CD14-positive monocyte (primary cell): ENCODE data around the gene XKR7. TPM values are rescaled to one million over a fixed set of nuclear protein-coding genes. Genes with fewer than 3 reads are reported as not detected.

Source experiments
- DNase-seq, 3 donors: peaks; one replicate each; pipeline ENCODE4 v3.0.0-alpha.2; 2011 to 2022
- H2AFZ ChIP-seq: 2 replicates; pipeline ENCODE4 v1.6.0; 2012; ENCODE audit warnings: mild to moderate bottlenecking, low read depth, low read length, inconsistent platforms; ENCODE audit not compliant: insufficient read depth, poor library complexity, severe bottlenecking
- H3K27ac ChIP-seq, 2 donors: 1 replicate in 1 of 2; 2 replicates in 1 of 2; pipeline ENCODE4 v1.5.1; 2012 to 2013; ENCODE audit warnings: low read length in 2 of 2, control low read depth in 1 of 2, inconsistent platforms in 1 of 2, low read depth in 1 of 2, mild to moderate bottlenecking in 1 of 2
- H3K27me3 ChIP-seq, 2 donors: one replicate each; pipeline versions ENCODE4 v1.6.0 to v1.6.1; 2011 to 2013; ENCODE audit warnings: low read length in 2 of 2; ENCODE audit not compliant: control insufficient read depth in 2 of 2, insufficient read depth in 2 of 2
- H3K36me3 ChIP-seq, 2 donors: replicated peaks in 1 of 2; 1 replicate in 1 of 2; 2 replicates in 1 of 2; pipeline versions ENCODE4 v1.5.1 to v1.6.1; 2012 to 2013; ENCODE audit warnings: low read length in 2 of 2, control low read depth in 1 of 2, inconsistent platforms in 1 of 2, mild to moderate bottlenecking in 1 of 2; ENCODE audit not compliant: insufficient read depth in 2 of 2, control insufficient read depth in 1 of 2
- H3K4me1 ChIP-seq, 2 donors: 1 replicate in 1 of 2; 2 replicates in 1 of 2; pipeline versions ENCODE4 v1.5.1 to v1.6.1; 2012 to 2013; ENCODE audit warnings: low read length in 2 of 2, control low read depth in 1 of 2, inconsistent platforms in 1 of 2, mild to moderate bottlenecking in 1 of 2, moderate library complexity in 1 of 2; ENCODE audit not compliant: insufficient read depth in 2 of 2, control insufficient read depth in 1 of 2
- H3K4me2 ChIP-seq: replicated peaks from 2 replicates; pipeline ENCODE3; 2012; ENCODE audit warnings: low read length, moderate library complexity, mild to moderate bottlenecking; ENCODE audit not compliant: poor library complexity, severe bottlenecking; ENCODE audit errors: extremely low read depth
- H3K4me3 ChIP-seq, 3 experiments: fragments of 200-600 bp in 1 of 3; sonication (generic) in 1 of 3; replicated peaks in 1 of 3; 1 replicate in 2 of 3; 2 replicates in 1 of 3; pipeline ENCODE4 v1.5.1; 2011 to 2013; ENCODE audit warnings: low read length in 3 of 3, mild to moderate bottlenecking in 3 of 3, control low read depth in 2 of 3, low read depth in 2 of 3, inconsistent platforms in 1 of 3, moderate library complexity in 1 of 3
- H3K79me2 ChIP-seq: 2 replicates; pipeline ENCODE4 v1.6.0; 2012; ENCODE audit warnings: mild to moderate bottlenecking, control low read depth, inconsistent platforms, low read length, moderate library complexity; ENCODE audit not compliant: insufficient read depth
- H3K9ac ChIP-seq: 2 replicates; pipeline ENCODE4 v1.6.0; 2017; ENCODE audit warnings: low read length, mild to moderate bottlenecking; ENCODE audit not compliant: insufficient read depth, poor library complexity, severe bottlenecking
- H3K9me3 ChIP-seq, 2 donors: replicated peaks in 1 of 2; 1 replicate in 1 of 2; 2 replicates in 1 of 2; pipeline versions ENCODE4 v1.5.1 to v1.6.1; 2012 to 2013; ENCODE audit warnings: low read length in 2 of 2, control low read depth in 1 of 2; ENCODE audit not compliant: control insufficient read depth in 1 of 2, insufficient read depth in 1 of 2
- H4K20me1 ChIP-seq: 2 replicates; pipeline ENCODE4 v1.6.0; 2012; ENCODE audit warnings: mild to moderate bottlenecking, low read length, control low read depth, moderate library complexity; ENCODE audit not compliant: insufficient read depth
- H3K27ac Mint-ChIP-seq, 7 donors: one replicate each; pipeline ENCODE4 v1.8.0; 2020; ENCODE audit warnings: mild to moderate bottlenecking in 7 of 7, mixed read lengths in 7 of 7, moderate library complexity in 6 of 7, inconsistent platforms in 2 of 7
- H3K27me3 Mint-ChIP-seq, 3 donors: one replicate each; pipeline ENCODE4 v1.8.0; 2021 to 2022; ENCODE audit warnings: low read depth in 3 of 3, mild to moderate bottlenecking in 3 of 3, mixed read lengths in 3 of 3, moderate library complexity in 3 of 3, inconsistent platforms in 1 of 3
- H3K36me3 Mint-ChIP-seq, 2 donors: one replicate each; pipeline ENCODE4 v1.8.0; 2020; ENCODE audit warnings: mixed read lengths in 2 of 2, inconsistent platforms in 1 of 2, mild to moderate bottlenecking in 1 of 2
- H3K4me1 Mint-ChIP-seq: one replicate; pipeline ENCODE4 v1.8.0; 2020; ENCODE audit warnings: mild to moderate bottlenecking, mixed read lengths
- H3K4me3 Mint-ChIP-seq, 2 donors: one replicate each; pipeline ENCODE4 v1.8.0; 2020; ENCODE audit warnings: mild to moderate bottlenecking in 2 of 2, mixed read lengths in 2 of 2, moderate library complexity in 1 of 2
- H3K9me3 Mint-ChIP-seq, 7 donors: one replicate each; pipeline ENCODE4 v1.8.0; 2020 to 2022; ENCODE audit warnings: mixed read lengths in 7 of 7, mild to moderate bottlenecking in 6 of 7, moderate library complexity in 6 of 7, inconsistent platforms in 2 of 7
- WGBS: methylation state at CpG from one replicate; pipeline ENCODE4 v1.1.5; 2013; ENCODE audit warnings: missing lambda C conversion rate; ENCODE audit not compliant: insufficient coverage; 5-methylcytosine and 5-hydroxymethylcytosine counted together
- intact Hi-C, 2 donors: fragments of 100-400 bp; cut with micrococcal nuclease; formaldehyde crosslinking; loops; one replicate each; pipeline versions ENCODE4 v1.15.0 to v1.15.1; 2023
- polyA plus RNA-seq, 3 donors: library from polyadenylated mRNA; depleted of rRNA in 1 of 3; unstranded in 2 of 3; stranded (reverse) in 1 of 3; fragments of 300-500 nt in 2 of 3; fragments of >200 nt in 1 of 3; fragmentation: Illumina TruSeq in 2 of 3; gene quantifications; 1 replicate in 2 of 3; 2 replicates in 1 of 3; pipeline ENCODE4 v1.2.3, GENCODE V29; 2012 to 2021
- TF ChIP-seq, protein P1 (sequence below): fragments of 200-600 bp; IDR thresholded peaks from one replicate; pipeline ENCODE4 v1.8.0; 2022; ENCODE audit warnings: antibody characterized with exemption, mild to moderate bottlenecking

The XKR7 gene
- polyA plus RNA-seq, 3 donors, result 0.02 to 0.43 TPM; not detected in 1

DNA sequence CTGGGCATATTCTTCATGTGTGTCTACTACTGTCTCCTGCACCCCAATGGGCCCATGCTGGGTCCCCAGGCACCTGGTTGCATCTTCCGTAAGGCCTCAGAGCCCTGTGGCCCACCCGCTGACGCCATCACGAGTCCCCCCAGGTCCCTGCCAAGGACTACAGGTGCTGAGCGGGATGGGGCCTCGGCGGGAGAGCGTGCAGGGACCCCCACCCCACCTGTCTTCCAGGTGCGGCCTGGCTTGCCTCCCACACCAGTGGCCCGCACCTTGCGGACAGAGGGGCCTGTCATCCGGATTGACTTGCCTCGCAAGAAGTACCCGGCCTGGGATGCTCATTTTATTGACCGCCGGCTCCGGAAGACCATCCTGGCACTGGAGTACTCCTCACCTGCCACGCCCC, 29.0 kb downstream of the XKR7 start:
- no peaks in the 10 kb centered on the region for H3K9me3 ChIP-seq
- H3K9ac ChIP-seq, result no peak overlapping the region
- H3K4me3 ChIP-seq, result no peak overlapping the region
- H3K4me3 Mint-ChIP-seq, result peak overlapping the region in 1 of 2 donors; percentile 2
- H3K36me3 ChIP-seq, result no peaks in the 10 kb centered on the region
- H3K79me2 ChIP-seq, result no peaks in the 10 kb centered on the region
- no peaks in the 10 kb centered on the region for H3K4me1 ChIP-seq
- TF ChIP-seq, protein P1, sequence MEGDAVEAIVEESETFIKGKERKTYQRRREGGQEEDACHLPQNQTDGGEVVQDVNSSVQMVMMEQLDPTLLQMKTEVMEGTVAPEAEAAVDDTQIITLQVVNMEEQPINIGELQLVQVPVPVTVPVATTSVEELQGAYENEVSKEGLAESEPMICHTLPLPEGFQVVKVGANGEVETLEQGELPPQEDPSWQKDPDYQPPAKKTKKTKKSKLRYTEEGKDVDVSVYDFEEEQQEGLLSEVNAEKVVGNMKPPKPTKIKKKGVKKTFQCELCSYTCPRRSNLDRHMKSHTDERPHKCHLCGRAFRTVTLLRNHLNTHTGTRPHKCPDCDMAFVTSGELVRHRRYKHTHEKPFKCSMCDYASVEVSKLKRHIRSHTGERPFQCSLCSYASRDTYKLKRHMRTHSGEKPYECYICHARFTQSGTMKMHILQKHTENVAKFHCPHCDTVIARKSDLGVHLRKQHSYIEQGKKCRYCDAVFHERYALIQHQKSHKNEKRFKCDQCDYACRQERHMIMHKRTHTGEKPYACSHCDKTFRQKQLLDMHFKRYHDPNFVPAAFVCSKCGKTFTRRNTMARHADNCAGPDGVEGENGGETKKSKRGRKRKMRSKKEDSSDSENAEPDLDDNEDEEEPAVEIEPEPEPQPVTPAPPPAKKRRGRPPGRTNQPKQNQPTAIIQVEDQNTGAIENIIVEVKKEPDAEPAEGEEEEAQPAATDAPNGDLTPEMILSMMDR, result no peak
- H2AFZ ChIP-seq, result no peak overlapping the region
- no peak for DNase-seq
- no peak overlapping the region for H3K4me2 ChIP-seq
- no peak overlapping the region for H3K27ac Mint-ChIP-seq
- no peaks in the 10 kb centered on the region for H3K4me1 Mint-ChIP-seq
- H3K27me3 ChIP-seq, result peaks cover 13 to 37% of the 10 kb centered on the region in 2 donors
- H4K20me1 ChIP-seq, result no peaks in the 10 kb centered on the region
- H3K27ac ChIP-seq, result no peak overlapping the region
- intact Hi-C loops, result no loop called here
- over 99% methylated on average over 15 of the region's 18 CpGs for WGBS
- peaks cover 36 to 52% (median 40%) of the 10 kb centered on the region in 3 donors for H3K27me3 Mint-ChIP-seq
- H3K9me3 Mint-ChIP-seq, result peaks cover 0 to 4% (median 0%) of the 10 kb centered on the region in 7 donors
- H3K36me3 Mint-ChIP-seq, result no peaks in the 10 kb centered on the region

DNA sequence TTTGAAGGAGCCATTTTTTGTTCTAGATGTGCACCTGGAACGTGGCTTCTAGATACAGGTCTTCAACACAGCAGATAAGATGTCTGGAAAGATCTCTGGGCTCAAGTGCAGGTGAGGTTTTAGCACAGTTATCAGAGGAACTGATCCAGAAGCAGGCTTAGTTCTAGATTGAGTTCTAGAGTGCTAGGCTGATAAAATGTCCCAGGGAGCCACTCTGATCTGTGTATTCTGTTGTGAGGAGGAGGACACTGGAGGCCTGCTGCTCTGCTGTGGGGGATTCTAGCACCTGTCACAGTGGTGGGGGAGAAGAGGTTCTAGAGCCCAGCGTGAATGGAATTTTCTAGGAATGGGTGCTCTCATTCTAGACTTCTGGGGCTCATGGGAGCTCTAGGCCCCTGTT, 30.3 kb downstream of the XKR7 start:
- H3K36me3 ChIP-seq, result no peaks in the 10 kb centered on the region
- no peak overlapping the region for H3K4me2 ChIP-seq
- H3K36me3 Mint-ChIP-seq, result no peaks in the 10 kb centered on the region
- no peak overlapping the region for H3K4me3 Mint-ChIP-seq
- no peak overlapping the region for H2AFZ ChIP-seq
- no peaks in the 10 kb centered on the region for H4K20me1 ChIP-seq
- H3K9ac ChIP-seq, result no peak overlapping the region
- intact Hi-C loops, result no loop called here
- TF ChIP-seq, protein P1, result no peak
- no peak overlapping the region for H3K27ac Mint-ChIP-seq
- 94% methylated on average over 2 of the region's 2 CpGs for WGBS
- no peaks in the 10 kb centered on the region for H3K4me1 ChIP-seq
- H3K27me3 ChIP-seq, result peaks cover 13 to 29% of the 10 kb centered on the region in 2 donors
- DNase-seq, result no peak
- peaks cover 29 to 41% (median 36%) of the 10 kb centered on the region in 3 donors for H3K27me3 Mint-ChIP-seq
- no peak overlapping the region for H3K4me3 ChIP-seq
- no peaks in the 10 kb centered on the region for H3K79me2 ChIP-seq
- no peak overlapping the region for H3K27ac ChIP-seq
- H3K9me3 ChIP-seq, result no peaks in the 10 kb centered on the region
- H3K4me1 Mint-ChIP-seq, result no peaks in the 10 kb centered on the region
- H3K9me3 Mint-ChIP-seq, result peaks cover 0 to 4% (median 0%) of the 10 kb centered on the region in 7 donors
